Activated CD8-positive, alpha-beta T cell treated with anti-CD3 and anti-CD28 coated beads, Interleukin-2, amount 10 ng/mL, durations not matched to agents 7 days and 5 days (primary cell): ENCODE results near the gene MCTP2. TPM values are rescaled to one million over a fixed set of nuclear protein-coding genes. Genes with fewer than 3 reads are reported as not detected.

Source experiments
- ATAC-seq: fragments of 150-1000 bp; cut with Tn5 transposase; one replicate; pipeline ENCODE4 v1.10.0; 2021; ENCODE audit warnings: moderate library complexity
- CTCF ChIA-PET: fragments of 350-600 bp; sonication (Branson Sonifier 250); formaldehyde crosslinking; loops from one replicate; lab custom pipeline; 2021; ENCODE audit warnings: antibody characterized with exemption; lab: Charles Lee
- POLR2A ChIA-PET: fragments of 350-600 bp; sonication (Branson Sonifier 250); formaldehyde crosslinking; loops from one replicate; lab custom pipeline; 2021; ENCODE audit warnings: antibody characterized with exemption; lab: Charles Lee
- DNase-seq: peaks from one replicate; pipeline ENCODE4 v3.0.0-alpha.2; 2020
- H3K27ac Mint-ChIP-seq: one replicate; pipeline ENCODE4 v1.8.0; 2021; ENCODE audit warnings: mild to moderate bottlenecking, mixed read lengths
- H3K27me3 Mint-ChIP-seq: one replicate; pipeline ENCODE4 v1.8.0; 2021; ENCODE audit warnings: low read depth, mixed read lengths
- H3K36me3 Mint-ChIP-seq: one replicate; pipeline ENCODE4 v1.8.0; 2021; ENCODE audit warnings: low read depth, mixed read lengths
- H3K4me1 Mint-ChIP-seq: one replicate; pipeline ENCODE4 v1.8.0; 2021; ENCODE audit warnings: low read depth, mixed read lengths
- H3K4me3 Mint-ChIP-seq: one replicate; pipeline ENCODE4 v1.8.0; 2021; ENCODE audit warnings: mild to moderate bottlenecking, mixed read lengths
- H3K9me3 Mint-ChIP-seq: one replicate; pipeline ENCODE4 v1.8.0; 2022; ENCODE audit warnings: mixed read lengths; ENCODE audit not compliant: insufficient read depth
- total RNA-seq, 2 experiments: library from RNA; stranded (reverse); gene quantifications; one replicate each; pipeline ENCODE4 v1.2.3, GENCODE V29; 2021

The MCTP2 gene
- total RNA-seq, 2 experiments from 2014 or later = 26.2 to 26.9 TPM

DNA sequence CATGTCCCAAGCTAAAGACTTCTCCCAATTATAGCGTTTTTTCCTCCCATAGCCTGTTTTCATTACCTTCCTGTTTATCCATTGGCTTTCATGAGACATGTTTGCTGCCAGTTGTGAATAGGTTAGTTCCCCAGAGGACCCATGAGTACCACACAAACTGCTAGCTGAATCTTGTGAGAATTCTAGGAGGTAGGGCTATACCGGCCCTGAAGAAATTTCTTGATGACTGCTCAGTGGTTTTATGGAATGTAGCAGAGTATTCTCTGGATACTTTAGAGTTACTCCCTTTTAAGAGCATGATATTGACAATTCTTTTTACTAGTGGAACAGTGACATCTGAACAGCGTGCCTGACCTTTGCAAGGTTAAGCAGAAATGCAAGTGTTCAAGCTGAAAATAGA, 210.4 kb downstream of the MCTP2 start:
- Mint-ChIP-seq H3K4me1 (no peaks in the 10 kb centered on the region), H3K27ac (no peak overlapping the region), H3K4me3 (no peak overlapping the region), H3K36me3 (peaks cover 4% of the 10 kb centered on the region), H3K27me3 (no peaks in the 10 kb centered on the region), H3K9me3 (no peaks in the 10 kb centered on the region)
- CTCF ChIA-PET = no interaction called here
- DNase-seq (no peak), ATAC-seq (no peak)
- POLR2A ChIA-PET = no interaction called here

DNA sequence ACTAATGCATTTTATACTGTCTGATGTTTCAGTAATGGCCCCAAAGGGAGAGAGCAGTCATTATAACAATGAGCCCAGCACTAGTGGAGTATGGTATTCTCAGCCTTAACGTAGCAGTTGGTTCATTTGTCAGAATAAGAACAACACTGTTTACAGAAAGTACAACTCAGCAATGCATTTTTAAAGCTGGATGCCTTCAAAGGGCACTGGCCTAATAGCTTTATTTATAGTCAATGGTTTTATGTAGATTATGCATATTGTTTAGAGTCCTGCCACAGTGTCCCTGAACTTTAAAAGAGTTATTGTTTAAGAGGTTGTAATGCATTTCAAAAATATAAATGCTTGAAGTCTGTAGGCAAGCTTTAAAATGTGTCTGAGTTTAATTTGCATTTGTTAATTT, 211.1 kb downstream of the MCTP2 start:
- ATAC-seq (no peak), DNase-seq (no peak)
- H3K36me3 Mint-ChIP-seq = peaks cover 4% of the 10 kb centered on the region
- H3K4me3 Mint-ChIP-seq = no peak overlapping the region
- no peaks in the 10 kb centered on the region for H3K27me3 Mint-ChIP-seq
- CTCF ChIA-PET = no interaction called here
- no peaks in the 10 kb centered on the region for H3K9me3 Mint-ChIP-seq
- no peak overlapping the region for H3K27ac Mint-ChIP-seq
- no peaks in the 10 kb centered on the region for H3K4me1 Mint-ChIP-seq
- POLR2A ChIA-PET = no interaction called here

DNA sequence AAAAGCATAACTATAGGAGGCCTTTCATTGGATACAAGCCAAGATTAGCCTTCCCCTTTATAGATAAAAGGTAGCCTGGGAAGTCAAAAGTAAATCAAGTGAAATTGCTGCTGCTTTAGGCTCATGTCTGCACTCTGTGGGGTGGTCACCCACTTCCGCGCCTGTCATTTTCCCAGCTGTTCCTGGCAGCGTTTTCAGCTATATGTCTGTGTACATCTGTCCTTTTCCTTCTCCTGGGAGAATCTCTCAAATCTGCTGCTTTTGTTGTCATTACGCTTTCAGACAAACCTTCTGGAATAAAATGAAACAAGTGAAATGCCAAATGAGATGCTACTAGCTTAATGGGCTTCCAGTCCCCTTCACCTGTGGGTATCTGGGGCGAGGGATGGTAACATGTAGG, 211.8 kb downstream of the MCTP2 start:
- Mint-ChIP-seq H3K4me1 (no peaks in the 10 kb centered on the region), H3K27me3 (no peaks in the 10 kb centered on the region), H3K36me3 (peaks cover 4% of the 10 kb centered on the region), H3K27ac (no peak overlapping the region), H3K9me3 (no peaks in the 10 kb centered on the region), H3K4me3 (no peak overlapping the region)
- no peak for ATAC-seq
- POLR2A ChIA-PET = no interaction called here
- CTCF ChIA-PET = no interaction called here
- DNase-seq = no peak

DNA sequence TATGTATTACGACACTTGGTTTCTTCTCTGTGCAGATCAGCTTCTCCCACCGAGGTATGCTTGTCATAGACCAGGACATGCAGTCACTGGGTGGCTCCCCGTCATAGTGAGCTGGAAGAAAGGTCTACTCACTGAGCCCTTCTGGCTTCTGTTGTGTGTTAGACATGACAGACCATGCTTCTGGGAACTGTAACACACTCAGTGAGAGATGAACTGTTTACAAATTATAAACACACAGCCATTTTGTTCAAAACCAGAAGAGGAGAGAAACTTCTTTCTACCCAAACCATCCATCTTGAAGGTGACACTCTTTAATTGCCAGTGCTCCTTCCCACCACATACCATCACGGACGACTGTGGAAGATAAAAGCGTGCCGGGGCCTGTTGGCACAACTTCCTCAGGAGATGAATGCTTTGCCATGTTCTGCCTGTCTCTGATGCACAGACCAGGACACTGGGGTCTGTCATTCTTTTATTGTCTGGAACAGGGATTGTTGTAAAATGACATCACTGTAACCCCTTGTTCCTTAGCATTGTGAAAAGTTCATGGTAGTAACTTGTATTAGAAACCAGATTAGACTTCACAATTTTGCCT, 214.3 kb downstream of the MCTP2 start:
- ATAC-seq = no peak
- H3K36me3 Mint-ChIP-seq = peaks cover 5% of the 10 kb centered on the region
- CTCF ChIA-PET = no interaction called here
- POLR2A ChIA-PET = no interaction called here
- no peaks in the 10 kb centered on the region for H3K27me3 Mint-ChIP-seq
- H3K27ac Mint-ChIP-seq = no peak overlapping the region
- H3K4me1 Mint-ChIP-seq = no peaks in the 10 kb centered on the region
- DNase-seq = no peak
- H3K9me3 Mint-ChIP-seq = no peaks in the 10 kb centered on the region
- H3K4me3 Mint-ChIP-seq = no peak overlapping the region

DNA sequence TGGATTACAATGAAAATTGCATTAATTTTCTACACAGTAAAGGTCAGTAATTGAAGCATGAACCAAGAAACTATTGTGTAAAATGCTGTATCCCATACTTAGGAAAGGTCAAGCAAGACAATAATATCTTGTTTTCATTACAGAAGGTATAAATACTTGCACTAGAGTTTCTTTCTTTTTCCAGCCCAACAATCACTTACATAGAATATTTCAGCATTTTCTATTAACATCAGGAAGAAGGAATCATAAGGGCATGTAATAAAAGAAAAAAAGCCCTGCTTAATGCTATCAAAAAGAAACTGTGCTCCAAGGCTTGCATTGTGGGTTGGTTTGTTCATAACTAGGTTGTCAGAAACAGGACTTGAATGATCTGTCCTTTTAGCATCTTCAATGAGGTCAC, 215.1 kb downstream of the MCTP2 start:
- Mint-ChIP-seq H3K9me3 (no peaks in the 10 kb centered on the region), H3K4me3 (no peak overlapping the region), H3K4me1 (no peaks in the 10 kb centered on the region), H3K36me3 (peaks cover 5% of the 10 kb centered on the region), H3K27ac (no peak overlapping the region), H3K27me3 (no peaks in the 10 kb centered on the region)
- ATAC-seq (no peak), DNase-seq (no peak)
- ChIA-PET CTCF (no interaction called here), POLR2A (no interaction called here)

DNA sequence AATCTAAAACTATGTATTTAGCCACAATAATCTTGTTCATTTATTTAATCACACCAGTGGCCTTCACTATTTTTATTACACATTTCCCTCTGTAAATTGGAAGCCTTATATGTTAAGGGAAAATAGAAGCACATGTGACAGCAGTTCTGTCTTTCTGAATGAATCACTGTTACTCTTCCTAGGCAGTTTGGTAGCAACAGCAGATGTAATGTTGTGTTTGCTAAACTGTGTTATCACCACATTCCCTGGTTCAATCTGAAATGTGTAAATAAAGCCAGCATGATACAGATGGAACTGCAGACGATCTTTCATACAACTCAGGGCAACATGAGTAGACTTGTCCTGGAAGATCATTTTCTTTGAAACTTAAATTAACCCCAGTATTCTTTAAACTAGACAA, 220.1 kb downstream of the MCTP2 start:
- Mint-ChIP-seq H3K27me3 (no peaks in the 10 kb centered on the region), H3K4me3 (no peak overlapping the region), H3K4me1 (no peaks in the 10 kb centered on the region), H3K9me3 (no peaks in the 10 kb centered on the region), H3K27ac (no peak overlapping the region), H3K36me3 (peaks cover 1% of the 10 kb centered on the region)
- POLR2A ChIA-PET = no interaction called here
- CTCF ChIA-PET = no interaction called here
- DNase-seq (no peak), ATAC-seq (no peak)

DNA sequence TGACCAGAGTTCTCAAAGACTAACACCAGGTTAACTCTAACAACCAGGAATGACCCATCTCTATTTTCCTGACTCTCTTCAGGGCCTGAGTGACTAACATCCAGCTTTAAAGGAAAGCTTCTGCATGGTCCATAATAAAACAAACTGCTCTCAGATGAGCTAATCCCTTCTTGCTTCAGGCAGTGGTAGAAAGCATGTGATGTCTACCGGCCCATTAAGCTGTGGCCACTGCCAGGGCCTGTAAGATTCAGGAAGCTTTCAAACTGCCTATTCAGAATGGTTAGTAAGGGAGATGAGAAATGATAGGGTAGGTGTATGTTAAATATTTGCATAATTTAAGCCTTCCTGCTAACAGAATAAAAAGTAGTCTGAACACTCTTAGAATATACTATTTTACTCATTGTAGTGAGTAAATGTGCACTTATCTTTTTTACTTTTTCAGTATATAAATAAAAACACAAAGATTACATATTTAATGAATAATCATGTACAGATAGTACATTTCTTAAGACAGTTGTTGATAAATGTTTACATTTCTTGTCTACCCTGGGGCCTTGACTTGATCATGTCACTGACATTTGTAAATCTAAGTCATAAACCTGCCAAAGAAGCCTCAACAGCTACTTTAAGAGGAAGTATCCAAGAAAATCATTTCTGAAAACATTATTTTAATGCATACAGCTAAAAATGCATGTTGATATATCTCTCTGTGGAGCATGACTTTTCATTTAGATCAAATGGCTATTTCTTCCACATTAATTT, 222.0 kb downstream of the MCTP2 start:
- Mint-ChIP-seq H3K27ac (no peak overlapping the region), H3K9me3 (no peaks in the 10 kb centered on the region), H3K4me3 (no peak overlapping the region), H3K4me1 (no peaks in the 10 kb centered on the region), H3K27me3 (no peaks in the 10 kb centered on the region), H3K36me3 (peaks cover 8% of the 10 kb centered on the region)
- ChIA-PET POLR2A (no interaction called here), CTCF (no interaction called here)
- DNase-seq = no peak
- no peak for ATAC-seq

DNA sequence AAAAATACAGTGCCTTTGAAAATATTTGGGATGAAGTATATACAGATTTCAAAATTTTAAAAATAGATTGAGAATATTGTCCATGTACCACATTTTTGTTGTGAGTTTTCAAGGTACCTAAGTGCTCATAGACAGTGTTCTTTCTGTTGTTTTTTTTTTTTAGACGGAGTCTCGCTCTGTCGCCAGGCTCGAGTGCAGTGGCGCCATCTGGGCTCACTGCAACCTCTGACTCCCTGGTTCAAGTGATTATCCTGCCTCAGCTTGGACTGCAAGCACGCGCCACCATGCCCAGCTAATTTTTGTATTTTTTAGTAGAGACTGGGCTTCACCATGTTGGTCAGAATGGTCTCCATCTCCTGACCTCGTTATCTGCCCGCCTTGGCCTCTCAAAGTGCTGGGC, 223.9 kb downstream of the MCTP2 start:
- POLR2A ChIA-PET = no interaction called here
- no peaks in the 10 kb centered on the region for H3K27me3 Mint-ChIP-seq
- CTCF ChIA-PET = no interaction called here
- no peak overlapping the region for H3K27ac Mint-ChIP-seq
- DNase-seq (no peak), ATAC-seq (no peak)
- no peaks in the 10 kb centered on the region for H3K9me3 Mint-ChIP-seq
- no peak overlapping the region for H3K4me3 Mint-ChIP-seq
- no peaks in the 10 kb centered on the region for H3K4me1 Mint-ChIP-seq
- peaks cover 7% of the 10 kb centered on the region for H3K36me3 Mint-ChIP-seq

DNA sequence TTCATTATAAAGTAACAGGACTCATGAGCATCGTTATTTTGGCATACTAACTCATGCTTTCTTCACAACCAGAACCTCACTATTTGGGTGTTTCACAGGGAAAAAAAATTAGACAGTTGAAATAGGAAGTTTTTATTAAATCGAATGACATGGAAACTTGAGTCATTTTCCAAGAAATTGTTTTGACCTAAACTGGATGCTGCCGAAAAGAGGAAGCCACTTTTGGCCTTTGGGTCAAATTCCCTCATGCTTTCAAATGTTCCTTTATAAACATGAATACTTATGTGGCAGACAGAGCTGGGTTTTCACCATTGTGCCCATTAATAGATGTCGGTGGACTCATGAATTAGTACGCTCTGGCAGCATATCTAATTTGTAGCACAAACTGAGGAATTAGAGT, 224.9 kb downstream of the MCTP2 start:
- DNase-seq = no peak
- no peak for ATAC-seq
- CTCF ChIA-PET = no interaction called here
- peaks cover 9% of the 10 kb centered on the region for H3K36me3 Mint-ChIP-seq
- POLR2A ChIA-PET = no interaction called here
- H3K4me3 Mint-ChIP-seq = no peak overlapping the region
- no peaks in the 10 kb centered on the region for H3K27me3 Mint-ChIP-seq
- no peak overlapping the region for H3K27ac Mint-ChIP-seq
- no peaks in the 10 kb centered on the region for H3K9me3 Mint-ChIP-seq
- H3K4me1 Mint-ChIP-seq = no peaks in the 10 kb centered on the region

DNA sequence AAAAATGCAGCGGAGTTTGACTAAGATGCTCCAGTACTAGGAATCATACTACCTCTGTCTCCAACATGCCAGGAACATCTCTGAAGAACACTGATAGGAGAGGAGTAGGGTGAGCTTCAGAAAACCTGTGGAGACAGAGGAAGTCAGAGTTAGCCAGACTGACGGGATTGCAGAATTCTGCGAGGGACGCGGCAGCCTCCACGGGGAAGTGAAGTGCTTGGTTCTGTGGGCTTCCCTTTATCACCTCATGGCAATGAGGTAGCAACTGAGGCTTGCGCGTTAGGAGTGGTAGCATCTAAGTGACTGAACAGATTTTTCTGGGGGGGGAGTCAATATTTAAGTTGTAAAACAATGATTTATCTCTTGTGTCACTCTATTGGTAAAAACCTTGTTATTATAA, 226.3 kb downstream of the MCTP2 start:
- Mint-ChIP-seq H3K36me3 (peaks cover 9% of the 10 kb centered on the region), H3K4me1 (no peaks in the 10 kb centered on the region), H3K27me3 (no peaks in the 10 kb centered on the region), H3K27ac (no peak overlapping the region), H3K9me3 (no peaks in the 10 kb centered on the region), H3K4me3 (no peak overlapping the region)
- ChIA-PET POLR2A (no interaction called here), CTCF (no interaction called here)
- ATAC-seq (no peak), DNase-seq (no peak)

DNA sequence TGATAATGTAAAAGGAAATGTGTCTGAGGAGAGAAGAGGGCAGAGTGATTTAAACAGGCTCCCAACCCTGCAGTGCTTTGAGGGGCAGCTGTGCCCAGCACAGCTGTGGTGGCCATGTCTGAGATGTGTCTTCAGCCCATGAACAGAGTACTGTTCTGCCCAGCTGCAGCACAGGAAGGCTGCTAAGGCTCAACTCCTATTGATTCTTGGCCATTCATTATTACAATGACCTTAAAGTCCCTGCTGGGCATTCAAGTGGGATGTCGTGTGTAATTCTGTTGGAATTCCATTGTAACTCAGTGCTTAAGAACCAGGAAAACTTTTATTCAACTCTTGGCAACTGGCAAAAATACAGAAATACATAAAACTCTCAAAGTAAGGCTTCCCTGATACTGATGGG, 229.3 kb downstream of the MCTP2 start:
- CTCF ChIA-PET = no interaction called here
- no peaks in the 10 kb centered on the region for H3K27me3 Mint-ChIP-seq
- POLR2A ChIA-PET = no interaction called here
- H3K4me3 Mint-ChIP-seq = no peak overlapping the region
- DNase-seq (no peak), ATAC-seq (no peak)
- H3K4me1 Mint-ChIP-seq = no peaks in the 10 kb centered on the region
- peaks cover 9% of the 10 kb centered on the region for H3K36me3 Mint-ChIP-seq
- no peak overlapping the region for H3K27ac Mint-ChIP-seq
- H3K9me3 Mint-ChIP-seq = no peaks in the 10 kb centered on the region

DNA sequence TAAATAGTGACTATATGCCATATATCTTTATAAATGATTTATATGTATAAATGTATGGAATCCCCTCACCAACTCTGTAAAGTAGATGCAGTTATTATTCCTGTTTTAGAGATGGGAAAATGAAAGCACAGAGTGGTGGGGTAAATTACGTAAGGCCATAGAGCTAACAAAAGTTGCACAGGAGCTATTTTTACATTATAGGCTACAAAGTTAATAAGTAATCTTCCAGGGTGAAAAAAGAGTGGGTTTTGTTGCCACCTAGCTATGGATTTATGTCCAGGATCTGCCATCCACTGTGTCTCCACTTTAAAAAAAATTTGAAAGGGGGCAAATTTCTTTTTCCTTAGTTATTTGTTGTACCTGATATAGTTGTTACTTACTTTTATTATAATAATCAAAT, 235.7 kb downstream of the MCTP2 start:
- Mint-ChIP-seq H3K27me3 (no peaks in the 10 kb centered on the region), H3K27ac (no peak overlapping the region), H3K4me3 (no peak overlapping the region), H3K9me3 (no peaks in the 10 kb centered on the region), H3K4me1 (no peaks in the 10 kb centered on the region), H3K36me3 (peaks cover 6% of the 10 kb centered on the region)
- ChIA-PET POLR2A (no interaction called here), CTCF (no interaction called here)
- ATAC-seq (no peak), DNase-seq (no peak)

DNA sequence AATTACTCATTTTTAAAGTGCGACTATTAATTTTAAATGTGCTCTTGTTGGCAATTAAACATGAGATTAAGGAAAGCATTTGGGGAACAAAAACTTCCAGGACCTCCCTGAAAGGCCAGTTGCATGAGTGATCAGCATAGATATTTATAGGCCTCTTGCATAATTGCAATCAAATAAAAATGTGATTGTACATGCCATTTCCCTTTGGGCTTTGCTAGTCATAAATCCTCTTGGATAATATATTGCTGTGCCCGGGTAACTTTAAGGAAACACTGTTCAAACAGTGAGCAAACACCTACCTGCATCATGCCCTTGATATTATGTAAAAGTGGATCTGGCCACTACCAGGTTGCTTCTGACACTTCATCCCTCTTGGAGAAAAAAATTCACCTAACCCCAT, 239.1 kb downstream of the MCTP2 start:
- H3K4me1 Mint-ChIP-seq = no peaks in the 10 kb centered on the region
- no peaks in the 10 kb centered on the region for H3K27me3 Mint-ChIP-seq

More for the DNA sequence above, 239.1 kb downstream of the MCTP2 start:
- Mint-ChIP-seq H3K27ac (no peak overlapping the region), H3K9me3 (no peaks in the 10 kb centered on the region), H3K36me3 (peaks cover 9% of the 10 kb centered on the region), H3K4me3 (no peak overlapping the region)
- POLR2A ChIA-PET = no interaction called here
- CTCF ChIA-PET = no interaction called here
- DNase-seq (no peak), ATAC-seq (no peak)
